ENCODE data around the gene RIN1. TPM values are rescaled to one million over a fixed set of nuclear protein-coding genes. Genes with fewer than 3 reads are reported as not detected.

RIN1 gene
- total and polyA plus RNA-seq, 8 donors, result 1.7 to 10.2 (median 3.5) TPM

DNA sequence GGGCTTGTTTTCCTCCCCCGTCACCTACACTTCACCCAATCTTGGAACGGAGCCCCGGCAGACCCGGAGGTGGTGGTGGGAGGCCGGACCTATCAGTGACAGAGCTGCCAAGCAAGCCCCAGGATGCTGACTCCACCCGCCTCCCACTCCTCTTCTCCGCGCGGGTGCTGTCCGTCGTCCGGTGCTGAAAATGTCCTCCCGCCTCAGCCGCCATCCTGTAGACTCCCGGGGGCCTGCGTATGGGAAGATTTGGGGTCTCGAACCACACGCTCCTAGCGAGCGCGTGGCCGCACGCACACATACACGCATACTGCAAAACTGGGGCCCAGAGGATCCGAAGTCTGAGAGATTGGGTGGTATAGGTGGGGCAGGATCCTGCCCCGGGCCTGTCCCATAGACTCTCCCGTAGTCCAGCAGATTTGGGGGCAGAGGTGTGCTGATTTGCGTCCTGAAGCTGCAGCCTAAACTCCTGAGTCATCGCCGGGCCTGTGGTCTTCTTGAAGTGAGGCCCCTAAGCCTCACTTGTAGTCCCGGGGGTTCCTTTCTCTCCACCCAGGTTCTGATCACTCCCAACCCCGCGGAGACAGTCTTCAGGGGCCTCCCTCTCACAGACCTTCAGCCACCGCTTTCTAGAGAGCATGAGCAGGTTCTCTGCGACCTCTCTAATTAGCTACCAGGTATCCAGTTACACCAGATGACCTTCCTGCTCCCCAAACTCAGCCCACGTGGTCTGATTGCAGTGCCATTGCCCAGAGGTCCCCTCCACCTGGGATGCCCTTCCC lies 46.5 kb downstream of the RIN1 start:
- Histone ChIP-seq H3K4me3 (peak overlapping the region; percentile 69 to 75), H3K36me3 (peaks cover 0 to 7% of the 10 kb centered on the region in 2 donors), H3K27me3 (peaks cover 19 to 50% of the 10 kb centered on the region in 2 donors), H3K4me1 (peaks cover 16 to 33% of the 10 kb centered on the region in 2 donors), H3K9me3 (no peaks in the 10 kb centered on the region), H3K27ac (peak overlapping the region; percentile 89 to 92)
- intact Hi-C loops (cut with DNase I), result no loop called here
- ATAC-seq (peak; percentile 77), DNase-seq (peak in 3 of 4 donors; percentile 83 to 90 (median 83))
- TF ChIP-seq, protein P1, sequence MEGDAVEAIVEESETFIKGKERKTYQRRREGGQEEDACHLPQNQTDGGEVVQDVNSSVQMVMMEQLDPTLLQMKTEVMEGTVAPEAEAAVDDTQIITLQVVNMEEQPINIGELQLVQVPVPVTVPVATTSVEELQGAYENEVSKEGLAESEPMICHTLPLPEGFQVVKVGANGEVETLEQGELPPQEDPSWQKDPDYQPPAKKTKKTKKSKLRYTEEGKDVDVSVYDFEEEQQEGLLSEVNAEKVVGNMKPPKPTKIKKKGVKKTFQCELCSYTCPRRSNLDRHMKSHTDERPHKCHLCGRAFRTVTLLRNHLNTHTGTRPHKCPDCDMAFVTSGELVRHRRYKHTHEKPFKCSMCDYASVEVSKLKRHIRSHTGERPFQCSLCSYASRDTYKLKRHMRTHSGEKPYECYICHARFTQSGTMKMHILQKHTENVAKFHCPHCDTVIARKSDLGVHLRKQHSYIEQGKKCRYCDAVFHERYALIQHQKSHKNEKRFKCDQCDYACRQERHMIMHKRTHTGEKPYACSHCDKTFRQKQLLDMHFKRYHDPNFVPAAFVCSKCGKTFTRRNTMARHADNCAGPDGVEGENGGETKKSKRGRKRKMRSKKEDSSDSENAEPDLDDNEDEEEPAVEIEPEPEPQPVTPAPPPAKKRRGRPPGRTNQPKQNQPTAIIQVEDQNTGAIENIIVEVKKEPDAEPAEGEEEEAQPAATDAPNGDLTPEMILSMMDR (IDR thresholded peaks at IDR 0.05), result no peak

GRCh38 chr11:66288671-66289547 lies 47.3 kb downstream of the RIN1 start, which contains the start of gene YIF1A:
Gene YIF1A, minus strand, starts transcription at chr11:66289143. Its CDS starts 158 bp downstream, at chr11:66288985.
- no peaks in the 10 kb centered on the region for H3K9me3 ChIP-seq
- peak; percentile 96 for ATAC-seq
- peak within 1 kb of the TSS; percentile 89 to 92 for H3K27ac ChIP-seq
- DNase-seq, result peak; percentile 97 to 99 (median 98)
- peaks cover 16 to 33% of the 10 kb centered on the region in 2 donors for H3K4me1 ChIP-seq
- H3K36me3 ChIP-seq, result peaks cover 0 to 15% of the 10 kb centered on the region in 2 donors
- intact Hi-C loops (cut with DNase I), result no loop called here
- peaks cover 19 to 42% of the 10 kb centered on the region in 2 donors for H3K27me3 ChIP-seq
- H3K4me3 ChIP-seq, result peak within 1 kb of the TSS; percentile 69 to 75
- TF ChIP-seq, protein P1 (IDR thresholded peaks at IDR 0.05), result no peak

- Histone ChIP-seq H3K9me3 (no peaks in the 10 kb centered on the region), H3K36me3 (peaks cover 0 to 20% of the 10 kb centered on the region in 2 donors), H3K4me1 (peaks cover 16 to 33% of the 10 kb centered on the region in 2 donors), H3K4me3 (peak overlapping the region; percentile 69 to 75), H3K27ac (peak overlapping the region; percentile 89 to 92), H3K27me3 (peaks cover 14 to 34% of the 10 kb centered on the region in 2 donors)
- intact Hi-C loops (cut with DNase I), result no loop called here
- DNase-seq (no peak), ATAC-seq (peak; percentile 1)
- TF ChIP-seq, protein P1 (IDR thresholded peaks at IDR 0.05), result no peak
These were observed 48.2 kb downstream of the RIN1 start for GRCh38 chr11:66287889-66288670.

- Histone ChIP-seq H3K9me3 (no peaks in the 10 kb centered on the region), H3K36me3 (peaks cover 0 to 20% of the 10 kb centered on the region in 2 donors), H3K27ac (no peak overlapping the region), H3K4me1 (peaks cover 16 to 39% of the 10 kb centered on the region in 2 donors), H3K27me3 (peaks cover 11 to 26% of the 10 kb centered on the region in 2 donors), H3K4me3 (peak overlapping the region in 1 of 2 donors; percentile 69)
- no peak for DNase-seq
- intact Hi-C loops (cut with DNase I), result no loop called here
- TF ChIP-seq, protein P1 (IDR thresholded peaks at IDR 0.05), result no peak
- no peak for ATAC-seq
These were observed 48.9 kb downstream of the RIN1 start for GRCh38 chr11:66287211-66287888.

All from left lung (tissue), 10 donors.